GM23338 (cell line): Measurements from ENCODE around the gene NHERF1. TPM values are rescaled to one million over a fixed set of nuclear protein-coding genes. Genes with fewer than 3 reads are reported as not detected.

Source experiments
- ATAC-seq: fragments of 200-7000 bp; cut with Tn5 transposase; 3 replicates; pipeline ENCODE4 v1.9.1; 2020
- DNase-seq: peaks from one replicate; pipeline ENCODE4 v3.0.0-alpha.2; 2015; ENCODE audit warnings: low spot score
- H2AFZ ChIP-seq: fragments of 200-600 bp; sonication (generic); 2 replicates; pipeline ENCODE4 v1.8.0; 2016; ENCODE audit warnings: antibody characterized with exemption, mild to moderate bottlenecking, moderate library complexity
- H3F3A ChIP-seq: fragments of 200-600 bp; sonication (generic); replicated peaks from 2 replicates; pipeline ENCODE4 v1.8.0; 2017; ENCODE audit warnings: antibody characterized with exemption, mixed run types, low read depth
- H3K27ac ChIP-seq: fragments of 200-600 bp; sonication (generic); 2 replicates; pipeline ENCODE4 v1.6.1; 2016; ENCODE audit warnings: low read depth
- H3K27me3 ChIP-seq: fragments of 200-600 bp; sonication (generic); 2 replicates; pipeline ENCODE4 v1.8.0; 2016; ENCODE audit warnings: mild to moderate bottlenecking, mixed run types, moderate library complexity; ENCODE audit not compliant: insufficient read depth
- H3K36me3 ChIP-seq: fragments of 200-600 bp; sonication (generic); 2 replicates; pipeline ENCODE4 v1.8.0; 2016; ENCODE audit warnings: mild to moderate bottlenecking; ENCODE audit not compliant: insufficient read depth
- H3K4me1 ChIP-seq: fragments of 200-600 bp; sonication (generic); 2 replicates; pipeline ENCODE4 v1.8.0; 2016; ENCODE audit warnings: mild to moderate bottlenecking, moderate library complexity; ENCODE audit not compliant: insufficient read depth
- H3K4me2 ChIP-seq: fragments of 200-600 bp; sonication (generic); 2 replicates; pipeline ENCODE4 v1.7.1; 2017; ENCODE audit warnings: mixed run types
- H3K4me3 ChIP-seq: fragments of 200-600 bp; sonication (generic); 2 replicates; pipeline ENCODE4 v1.6.1; 2016; ENCODE audit warnings: mixed run types
- H3K79me2 ChIP-seq: fragments of 200-600 bp; sonication (generic); replicated peaks from 2 replicates; pipeline ENCODE4 v1.8.0; 2017; ENCODE audit warnings: mild to moderate bottlenecking; ENCODE audit not compliant: insufficient read depth
- H3K9me2 ChIP-seq: fragments of 200-600 bp; sonication (generic); 2 replicates; pipeline ENCODE4 v1.8.0; 2017; ENCODE audit not compliant: insufficient read depth
- H4K20me1 ChIP-seq: fragments of 200-600 bp; sonication (generic); replicated peaks from 2 replicates; pipeline ENCODE4 v1.8.0; 2017; ENCODE audit warnings: mild to moderate bottlenecking; ENCODE audit not compliant: insufficient read depth
- H3K27ac Mint-ChIP-seq: 2 replicates; pipeline ENCODE4 v1.8.0; 2020; ENCODE audit warnings: inconsistent platforms, mild to moderate bottlenecking, moderate library complexity, mixed read lengths
- H3K27me3 Mint-ChIP-seq: 3 replicates; pipeline ENCODE4 v1.8.0; 2022; ENCODE audit warnings: low read depth, mild to moderate bottlenecking, moderate library complexity, mixed read lengths, inconsistent platforms; ENCODE audit not compliant: insufficient read depth, poor library complexity
- H3K36me3 Mint-ChIP-seq: 3 replicates; pipeline ENCODE4 v1.8.0; 2021; ENCODE audit warnings: low read depth, mild to moderate bottlenecking, inconsistent platforms, moderate library complexity, mixed read lengths
- H3K4me1 Mint-ChIP-seq: 3 replicates; pipeline ENCODE4 v1.8.0; 2020; ENCODE audit warnings: mild to moderate bottlenecking, inconsistent platforms, mixed read lengths
- H3K4me3 Mint-ChIP-seq: 3 replicates; pipeline ENCODE4 v1.8.0; 2021; ENCODE audit warnings: moderate library complexity, mild to moderate bottlenecking, inconsistent platforms, mixed read lengths
- H3K9me3 Mint-ChIP-seq: 3 replicates; pipeline ENCODE4 v1.8.0; 2020; ENCODE audit warnings: moderate library complexity, mild to moderate bottlenecking, inconsistent platforms, mixed read lengths
- CREB1 ChIP-seq: fragments of 250-450 bp; sonication (Bioruptor Pico); IDR thresholded peaks from 2 replicates; pipeline ENCODE4 v1.5.0; 2020; ENCODE audit warnings: low read depth, mild to moderate bottlenecking, moderate library complexity
- NANOG ChIP-seq: IDR thresholded peaks from 2 replicates; pipeline ENCODE4 v1.6.1; 2016; ENCODE audit warnings: antibody characterized with exemption, borderline replicate concordance
- POLR2AphosphoS5 ChIP-seq: IDR thresholded peaks from 2 replicates; pipeline ENCODE4 v1.6.1; 2016; ENCODE audit warnings: antibody characterized with exemption, low read depth
- ZNF114 ChIP-seq: fragments of 250-450 bp; sonication (Bioruptor Pico); IDR thresholded peaks from 2 replicates; pipeline ENCODE4 v1.5.0; 2020; ENCODE audit warnings: mild to moderate bottlenecking, moderate library complexity
- polyA plus RNA-seq: library from polyadenylated mRNA; unstranded; fragments of >200 nt; fragmentation: Nextera tagmentation; extraction: Ambion mirVana; gene quantifications from 2 replicates; pipeline ENCODE4 v1.2.1, GENCODE V29; 2016
- total RNA-seq: library from RNA; depleted of rRNA; stranded (reverse); fragments of >200 nt; shearing (Covaris generic); gene quantifications from 2 replicates; pipeline ENCODE4 v1.2.3, GENCODE V29; 2014
- TF ChIP-seq, protein P1 (sequence below): IDR thresholded peaks from one replicate; pipeline ENCODE4 v1.6.1; 2018; ENCODE audit warnings: antibody characterized with exemption; ENCODE audit not compliant: unreplicated experiment
- TF ChIP-seq, protein P2 (sequence below), 2 experiments: fragments of 200-600 bp in 1 of 2; sonication (generic) in 1 of 2; conservative IDR thresholded peaks; 2 replicates each; pipeline versions ENCODE4 v1.5.1 to v1.6.1; 2016 to 2017; ENCODE audit warnings: antibody characterized with exemption in 2 of 2, low read depth in 2 of 2, mild to moderate bottlenecking in 2 of 2, moderate library complexity in 1 of 2
- TF ChIP-seq, protein P3 (sequence below): fragments of 250-450 bp; sonication (Bioruptor Pico); IDR thresholded peaks from 2 replicates; pipeline ENCODE4 v1.5.0; 2020; ENCODE audit warnings: mild to moderate bottlenecking, moderate library complexity

NHERF1 gene
- total and polyA plus RNA-seq, 2 experiments from 2014 or later = 48.8 to 100 TPM

DNA sequence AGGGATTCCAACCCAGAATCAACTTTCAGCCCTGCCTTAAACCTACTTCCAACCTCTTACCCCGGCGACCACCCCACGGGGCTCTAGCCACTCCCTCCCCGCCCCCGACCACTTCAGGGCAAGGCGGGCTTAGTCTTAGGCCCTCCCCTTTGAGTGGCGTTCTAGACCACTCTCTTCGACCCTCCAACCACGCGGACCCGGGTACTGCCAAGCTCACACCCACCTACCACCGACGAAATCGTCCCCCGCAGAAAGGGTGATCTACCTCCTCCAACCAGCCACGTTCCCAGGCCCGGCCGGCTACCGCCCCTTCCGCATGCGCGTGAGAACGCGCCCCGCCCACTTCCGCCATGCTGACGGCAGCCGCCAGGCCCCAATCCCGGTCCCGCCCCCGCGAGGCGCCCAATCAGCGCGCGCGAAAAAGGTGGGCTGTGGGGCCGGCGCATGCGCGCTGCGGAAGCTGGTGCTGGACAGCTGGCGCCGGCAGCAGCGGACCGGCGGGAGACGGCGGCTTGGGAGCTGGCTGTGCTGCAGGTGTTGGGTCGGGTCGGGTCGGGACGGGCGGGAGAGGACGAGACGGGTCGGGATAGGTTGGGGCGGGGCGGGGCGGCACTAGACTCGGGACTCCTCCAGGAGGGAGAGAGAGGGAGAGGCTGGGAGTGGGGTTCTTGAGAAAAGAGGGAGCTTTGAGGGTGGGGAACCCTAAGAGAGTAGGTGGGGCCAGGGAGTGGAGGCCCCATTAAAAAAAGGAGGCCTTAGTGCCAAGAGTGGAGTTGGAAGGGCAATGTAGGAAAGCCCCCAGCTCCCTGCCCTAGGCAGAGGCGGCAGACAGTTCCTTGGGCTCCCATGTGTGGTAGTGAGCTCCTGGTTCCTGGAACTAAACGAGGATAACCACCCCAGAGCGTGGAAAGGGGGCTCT, 27.9 kb downstream of the NHERF1 start, which contains the start of gene NAT9:
TSS of gene NAT9 (minus strand) at position 302 of the 919 bp plus-strand sequence. CDS start 647 bp downstream, outside the sequence.
- Histone ChIP-seq H2AFZ (no peak within 1 kb of the TSS), H3K4me3 (peak within 1 kb of the TSS; percentile 93), H3K79me2 (peaks cover 35% of the 10 kb centered on the region), H4K20me1 (peaks cover 16% of the 10 kb centered on the region; the same call in 1 of the 2 replicates), H3F3A (peaks cover 4% of the 10 kb centered on the region), H3K27ac (peak within 1 kb of the TSS; percentile 77), H3K27me3 (no peaks in the 10 kb centered on the region), H3K36me3 (no peaks in the 10 kb centered on the region), H3K4me2 (peak within 1 kb of the TSS; percentile 99), H3K4me1 (peaks cover 12% of the 10 kb centered on the region), H3K9me2 (no peaks in the 10 kb centered on the region)
- DNase-seq = peak; percentile 99
- Mint-ChIP-seq H3K4me3 (peak within 1 kb of the TSS; percentile 93), H3K9me3 (no peaks in the 10 kb centered on the region), H3K36me3 (peaks cover 35% of the 10 kb centered on the region), H3K27me3 (peaks cover 18% of the 10 kb centered on the region), H3K27ac (peak within 1 kb of the TSS; percentile 95), H3K4me1 (peaks cover 14% of the 10 kb centered on the region)
- TF ChIP-seq CREB1 (CRISPR knock-in tag) = peak; percentile 78
- peak; percentile 90 for TF ChIP-seq POLR2AphosphoS5
- TF ChIP-seq, protein P1, sequence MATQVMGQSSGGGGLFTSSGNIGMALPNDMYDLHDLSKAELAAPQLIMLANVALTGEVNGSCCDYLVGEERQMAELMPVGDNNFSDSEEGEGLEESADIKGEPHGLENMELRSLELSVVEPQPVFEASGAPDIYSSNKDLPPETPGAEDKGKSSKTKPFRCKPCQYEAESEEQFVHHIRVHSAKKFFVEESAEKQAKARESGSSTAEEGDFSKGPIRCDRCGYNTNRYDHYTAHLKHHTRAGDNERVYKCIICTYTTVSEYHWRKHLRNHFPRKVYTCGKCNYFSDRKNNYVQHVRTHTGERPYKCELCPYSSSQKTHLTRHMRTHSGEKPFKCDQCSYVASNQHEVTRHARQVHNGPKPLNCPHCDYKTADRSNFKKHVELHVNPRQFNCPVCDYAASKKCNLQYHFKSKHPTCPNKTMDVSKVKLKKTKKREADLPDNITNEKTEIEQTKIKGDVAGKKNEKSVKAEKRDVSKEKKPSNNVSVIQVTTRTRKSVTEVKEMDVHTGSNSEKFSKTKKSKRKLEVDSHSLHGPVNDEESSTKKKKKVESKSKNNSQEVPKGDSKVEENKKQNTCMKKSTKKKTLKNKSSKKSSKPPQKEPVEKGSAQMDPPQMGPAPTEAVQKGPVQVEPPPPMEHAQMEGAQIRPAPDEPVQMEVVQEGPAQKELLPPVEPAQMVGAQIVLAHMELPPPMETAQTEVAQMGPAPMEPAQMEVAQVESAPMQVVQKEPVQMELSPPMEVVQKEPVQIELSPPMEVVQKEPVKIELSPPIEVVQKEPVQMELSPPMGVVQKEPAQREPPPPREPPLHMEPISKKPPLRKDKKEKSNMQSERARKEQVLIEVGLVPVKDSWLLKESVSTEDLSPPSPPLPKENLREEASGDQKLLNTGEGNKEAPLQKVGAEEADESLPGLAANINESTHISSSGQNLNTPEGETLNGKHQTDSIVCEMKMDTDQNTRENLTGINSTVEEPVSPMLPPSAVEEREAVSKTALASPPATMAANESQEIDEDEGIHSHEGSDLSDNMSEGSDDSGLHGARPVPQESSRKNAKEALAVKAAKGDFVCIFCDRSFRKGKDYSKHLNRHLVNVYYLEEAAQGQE = peak; percentile 58
- TF ChIP-seq ZNF114 (CRISPR knock-in tag) = no peak
- peak; percentile 92 for ATAC-seq

DNA sequence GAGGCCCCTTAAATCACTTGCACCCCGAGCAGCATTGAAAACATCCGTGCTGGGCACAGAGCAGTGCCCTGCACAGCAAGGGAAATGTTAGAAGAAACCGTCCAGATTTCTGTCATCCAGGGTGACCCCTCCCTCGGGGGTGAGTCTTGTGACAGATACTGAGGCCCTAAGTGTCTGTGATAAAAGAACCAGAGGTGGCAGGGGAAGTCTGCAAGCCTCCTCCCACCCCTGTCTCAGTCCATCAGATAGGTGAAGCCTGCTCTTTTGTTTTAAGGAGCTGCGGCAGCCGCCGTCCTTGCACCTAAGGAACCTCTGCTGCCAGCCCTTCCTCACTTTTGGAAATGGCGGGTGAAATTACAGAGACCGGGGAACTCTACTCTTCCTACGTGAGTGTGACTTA, 28.6 kb downstream of the NHERF1 start:
- peaks cover 14% of the 10 kb centered on the region for H3K4me1 Mint-ChIP-seq
- Histone ChIP-seq H3K27ac (0 out of 2 replicates have a peak overlapping the region, but pooled peaks have one; percentile 45), H3K36me3 (no peaks in the 10 kb centered on the region), H3K79me2 (peaks cover 35% of the 10 kb centered on the region), H4K20me1 (peaks cover 21% of the 10 kb centered on the region; the same call in 1 of the 2 replicates), H3K27me3 (no peaks in the 10 kb centered on the region), H3K9me2 (no peaks in the 10 kb centered on the region), H3F3A (peaks cover 4% of the 10 kb centered on the region), H3K4me1 (peaks cover 12% of the 10 kb centered on the region), H2AFZ (no peak overlapping the region), H3K4me3 (peak overlapping the region; percentile 93), H3K4me2 (peak overlapping the region; percentile 99)
- H3K36me3 Mint-ChIP-seq = peaks cover 33% of the 10 kb centered on the region
- peak overlapping the region; percentile 28; the same call in 1 of the 2 replicates for H3K27ac Mint-ChIP-seq
- H3K4me3 Mint-ChIP-seq = peak overlapping the region; percentile 93
- peaks cover 14% of the 10 kb centered on the region for H3K27me3 Mint-ChIP-seq
- no peaks in the 10 kb centered on the region for H3K9me3 Mint-ChIP-seq
- ATAC-seq = no peak
- DNase-seq = no peak
- no peak for TF ChIP-seq ZNF114 (CRISPR knock-in tag)
- TF ChIP-seq POLR2AphosphoS5 = no peak
- TF ChIP-seq, protein P2, sequence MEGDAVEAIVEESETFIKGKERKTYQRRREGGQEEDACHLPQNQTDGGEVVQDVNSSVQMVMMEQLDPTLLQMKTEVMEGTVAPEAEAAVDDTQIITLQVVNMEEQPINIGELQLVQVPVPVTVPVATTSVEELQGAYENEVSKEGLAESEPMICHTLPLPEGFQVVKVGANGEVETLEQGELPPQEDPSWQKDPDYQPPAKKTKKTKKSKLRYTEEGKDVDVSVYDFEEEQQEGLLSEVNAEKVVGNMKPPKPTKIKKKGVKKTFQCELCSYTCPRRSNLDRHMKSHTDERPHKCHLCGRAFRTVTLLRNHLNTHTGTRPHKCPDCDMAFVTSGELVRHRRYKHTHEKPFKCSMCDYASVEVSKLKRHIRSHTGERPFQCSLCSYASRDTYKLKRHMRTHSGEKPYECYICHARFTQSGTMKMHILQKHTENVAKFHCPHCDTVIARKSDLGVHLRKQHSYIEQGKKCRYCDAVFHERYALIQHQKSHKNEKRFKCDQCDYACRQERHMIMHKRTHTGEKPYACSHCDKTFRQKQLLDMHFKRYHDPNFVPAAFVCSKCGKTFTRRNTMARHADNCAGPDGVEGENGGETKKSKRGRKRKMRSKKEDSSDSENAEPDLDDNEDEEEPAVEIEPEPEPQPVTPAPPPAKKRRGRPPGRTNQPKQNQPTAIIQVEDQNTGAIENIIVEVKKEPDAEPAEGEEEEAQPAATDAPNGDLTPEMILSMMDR (conservative IDR thresholded peaks at IDR 0.05; ENCODE audit: low read depth in 2 of 2) = no peak
- TF ChIP-seq, protein P3, sequence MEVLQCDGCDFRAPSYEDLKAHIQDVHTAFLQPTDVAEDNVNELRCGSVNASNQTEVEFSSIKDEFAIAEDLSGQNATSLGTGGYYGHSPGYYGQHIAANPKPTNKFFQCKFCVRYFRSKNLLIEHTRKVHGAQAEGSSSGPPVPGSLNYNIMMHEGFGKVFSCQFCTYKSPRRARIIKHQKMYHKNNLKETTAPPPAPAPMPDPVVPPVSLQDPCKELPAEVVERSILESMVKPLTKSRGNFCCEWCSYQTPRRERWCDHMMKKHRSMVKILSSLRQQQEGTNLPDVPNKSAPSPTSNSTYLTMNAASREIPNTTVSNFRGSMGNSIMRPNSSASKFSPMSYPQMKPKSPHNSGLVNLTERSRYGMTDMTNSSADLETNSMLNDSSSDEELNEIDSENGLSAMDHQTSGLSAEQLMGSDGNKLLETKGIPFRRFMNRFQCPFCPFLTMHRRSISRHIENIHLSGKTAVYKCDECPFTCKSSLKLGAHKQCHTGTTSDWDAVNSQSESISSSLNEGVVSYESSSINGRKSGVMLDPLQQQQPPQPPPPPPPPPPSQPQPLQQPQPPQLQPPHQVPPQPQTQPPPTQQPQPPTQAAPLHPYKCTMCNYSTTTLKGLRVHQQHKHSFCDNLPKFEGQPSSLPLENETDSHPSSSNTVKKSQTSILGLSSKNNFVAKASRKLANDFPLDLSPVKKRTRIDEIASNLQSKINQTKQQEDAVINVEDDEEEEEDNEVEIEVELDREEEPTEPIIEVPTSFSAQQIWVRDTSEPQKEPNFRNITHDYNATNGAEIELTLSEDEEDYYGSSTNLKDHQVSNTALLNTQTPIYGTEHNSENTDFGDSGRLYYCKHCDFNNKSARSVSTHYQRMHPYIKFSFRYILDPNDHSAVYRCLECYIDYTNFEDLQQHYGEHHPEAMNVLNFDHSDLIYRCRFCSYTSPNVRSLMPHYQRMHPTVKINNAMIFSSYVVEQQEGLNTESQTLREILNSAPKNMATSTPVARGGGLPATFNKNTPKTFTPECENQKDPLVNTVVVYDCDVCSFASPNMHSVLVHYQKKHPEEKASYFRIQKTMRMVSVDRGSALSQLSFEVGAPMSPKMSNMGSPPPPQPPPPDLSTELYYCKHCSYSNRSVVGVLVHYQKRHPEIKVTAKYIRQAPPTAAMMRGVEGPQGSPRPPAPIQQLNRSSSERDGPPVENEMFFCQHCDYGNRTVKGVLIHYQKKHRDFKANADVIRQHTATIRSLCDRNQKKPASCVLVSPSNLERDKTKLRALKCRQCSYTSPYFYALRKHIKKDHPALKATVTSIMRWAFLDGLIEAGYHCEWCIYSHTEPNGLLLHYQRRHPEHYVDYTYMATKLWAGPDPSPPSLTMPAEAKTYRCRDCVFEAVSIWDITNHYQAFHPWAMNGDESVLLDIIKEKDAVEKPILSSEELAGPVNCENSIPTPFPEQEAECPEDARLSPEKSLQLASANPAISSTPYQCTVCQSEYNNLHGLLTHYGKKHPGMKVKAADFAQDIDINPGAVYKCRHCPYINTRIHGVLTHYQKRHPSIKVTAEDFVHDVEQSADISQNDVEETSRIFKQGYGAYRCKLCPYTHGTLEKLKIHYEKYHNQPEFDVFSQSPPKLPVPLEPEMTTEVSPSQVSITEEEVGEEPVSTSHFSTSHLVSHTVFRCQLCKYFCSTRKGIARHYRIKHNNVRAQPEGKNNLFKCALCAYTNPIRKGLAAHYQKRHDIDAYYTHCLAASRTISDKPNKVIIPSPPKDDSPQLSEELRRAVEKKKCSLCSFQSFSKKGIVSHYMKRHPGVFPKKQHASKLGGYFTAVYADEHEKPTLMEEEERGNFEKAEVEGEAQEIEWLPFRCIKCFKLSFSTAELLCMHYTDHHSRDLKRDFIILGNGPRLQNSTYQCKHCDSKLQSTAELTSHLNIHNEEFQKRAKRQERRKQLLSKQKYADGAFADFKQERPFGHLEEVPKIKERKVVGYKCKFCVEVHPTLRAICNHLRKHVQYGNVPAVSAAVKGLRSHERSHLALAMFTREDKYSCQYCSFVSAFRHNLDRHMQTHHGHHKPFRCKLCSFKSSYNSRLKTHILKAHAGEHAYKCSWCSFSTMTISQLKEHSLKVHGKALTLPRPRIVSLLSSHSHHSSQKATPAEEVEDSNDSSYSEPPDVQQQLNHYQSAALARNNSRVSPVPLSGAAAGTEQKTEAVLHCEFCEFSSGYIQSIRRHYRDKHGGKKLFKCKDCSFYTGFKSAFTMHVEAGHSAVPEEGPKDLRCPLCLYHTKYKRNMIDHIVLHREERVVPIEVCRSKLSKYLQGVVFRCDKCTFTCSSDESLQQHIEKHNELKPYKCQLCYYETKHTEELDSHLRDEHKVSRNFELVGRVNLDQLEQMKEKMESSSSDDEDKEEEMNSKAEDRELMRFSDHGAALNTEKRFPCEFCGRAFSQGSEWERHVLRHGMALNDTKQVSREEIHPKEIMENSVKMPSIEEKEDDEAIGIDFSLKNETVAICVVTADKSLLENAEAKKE = no peak
- no peak for TF ChIP-seq NANOG
